Measurements from ENCODE around the gene ADAMTS17. TPM values are rescaled to one million over a fixed set of nuclear protein-coding genes. Genes with fewer than 3 reads are reported as not detected.

Gene ADAMTS17
- polyA plus RNA-seq, 2 of the 4 experiments (the other 2 are of a cell fraction): 0.05 TPM; not detected in 1

DNA sequence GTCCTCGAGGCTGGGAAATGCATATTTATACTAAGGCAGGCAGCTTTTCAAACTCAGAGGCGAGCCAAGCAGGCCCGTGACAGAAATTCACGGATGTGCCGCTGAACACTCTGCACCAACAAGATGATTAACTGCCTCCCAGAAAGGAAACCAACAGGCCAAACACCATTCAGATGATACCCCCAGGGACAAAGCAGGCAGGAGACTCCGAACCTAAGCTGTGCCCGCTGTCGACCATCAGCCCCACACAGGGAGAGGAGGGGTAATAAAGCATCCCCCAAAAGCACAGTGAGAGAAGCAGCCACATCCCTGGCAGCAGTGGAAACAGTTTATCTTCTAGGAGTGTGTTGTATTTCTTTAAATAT is 31.8 kb downstream of the ADAMTS17 start (continued):
- no peak for TF ChIP-seq SREBF2 (IDR thresholded peaks at IDR 0.05)
- no peak for TF ChIP-seq TFCP2L1 (CRISPR knock-in tag; IDR thresholded peaks at IDR 0.05)
- TF ChIP-seq, protein P1, sequence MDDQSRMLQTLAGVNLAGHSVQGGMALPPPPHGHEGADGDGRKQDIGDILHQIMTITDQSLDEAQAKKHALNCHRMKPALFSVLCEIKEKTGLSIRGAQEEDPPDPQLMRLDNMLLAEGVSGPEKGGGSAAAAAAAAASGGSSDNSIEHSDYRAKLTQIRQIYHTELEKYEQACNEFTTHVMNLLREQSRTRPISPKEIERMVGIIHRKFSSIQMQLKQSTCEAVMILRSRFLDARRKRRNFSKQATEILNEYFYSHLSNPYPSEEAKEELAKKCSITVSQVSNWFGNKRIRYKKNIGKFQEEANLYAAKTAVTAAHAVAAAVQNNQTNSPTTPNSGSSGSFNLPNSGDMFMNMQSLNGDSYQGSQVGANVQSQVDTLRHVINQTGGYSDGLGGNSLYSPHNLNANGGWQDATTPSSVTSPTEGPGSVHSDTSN (IDR thresholded peaks at IDR 0.05): no peak
- TF ChIP-seq POLR2A (IDR thresholded peaks at IDR 0.05; ENCODE audit: low read length): no peak
- TF ChIP-seq CHD4 (IDR thresholded peaks at IDR 0.05; ENCODE audit: borderline replicate concordance): no peak

DNA sequence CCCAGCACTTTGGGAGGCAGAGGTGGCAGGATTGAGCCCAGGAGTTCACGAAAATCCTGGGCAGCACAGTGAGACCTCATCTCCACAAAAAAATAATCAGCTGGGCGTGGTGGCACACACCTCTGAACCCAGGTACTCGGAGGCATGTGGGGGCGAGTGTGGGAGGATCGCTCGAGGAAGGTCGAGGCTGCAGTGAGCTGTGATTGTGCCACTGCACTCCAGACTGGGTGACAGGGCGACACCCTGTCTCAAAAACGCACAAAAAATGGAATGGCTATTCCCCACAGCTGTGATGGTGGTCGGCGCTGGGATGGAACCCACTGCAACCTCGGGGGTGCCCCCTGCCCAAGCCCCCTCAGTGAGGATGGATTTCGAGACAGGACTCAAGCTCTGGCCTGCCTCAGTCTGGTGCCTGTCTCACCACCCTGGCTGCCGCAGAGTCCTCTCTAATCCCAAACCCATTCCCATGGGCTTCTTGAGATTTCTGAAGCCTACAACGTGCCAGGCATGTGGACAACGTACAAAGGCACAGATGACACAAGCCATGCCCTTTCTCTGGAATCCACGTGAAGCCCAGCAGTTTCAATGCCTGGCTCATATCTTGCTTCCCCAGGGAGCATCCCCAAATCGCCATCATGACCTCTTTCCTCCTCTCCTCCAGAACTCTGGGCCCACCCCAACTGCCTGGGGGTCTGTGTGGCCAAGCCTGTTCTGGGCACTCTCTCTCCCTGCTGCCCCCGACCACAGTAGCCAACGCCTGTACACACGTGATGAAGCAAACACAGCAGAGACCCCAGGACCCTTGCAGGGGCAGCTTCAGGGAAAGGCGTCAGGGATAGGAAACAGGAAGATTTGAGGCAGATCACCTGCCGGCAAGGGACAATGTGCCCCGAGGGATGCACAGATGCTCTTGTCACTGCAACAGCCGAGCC is 32.4 kb downstream of the ADAMTS17 start:
- no peak for ATAC-seq
- ChIA-PET POLR2A (no interaction called here), CTCF (interaction anchor here (1.4 to 2.5 kb wide), 2 partner anchors 35 to 41 kb away, joined by 5 to 11 read pairs; no protein-coding TSS in a partner anchor)
- DNase-seq (ENCODE audit: low read depth in 1 of 2, low spot score in 1 of 2): no peak
- 9% methylated on average over 24 of the region's 25 CpGs for WGBS (ENCODE audit: missing lambda C conversion rate)
- Histone ChIP-seq H3K4me2 (no peak overlapping the region), H3K4me3 (no peak overlapping the region), H3K9me3 (no peaks in the 10 kb centered on the region), H3K4me1 (no peaks in the 10 kb centered on the region), H3K27ac (no peak overlapping the region)
- TF ChIP-seq, protein P2, sequence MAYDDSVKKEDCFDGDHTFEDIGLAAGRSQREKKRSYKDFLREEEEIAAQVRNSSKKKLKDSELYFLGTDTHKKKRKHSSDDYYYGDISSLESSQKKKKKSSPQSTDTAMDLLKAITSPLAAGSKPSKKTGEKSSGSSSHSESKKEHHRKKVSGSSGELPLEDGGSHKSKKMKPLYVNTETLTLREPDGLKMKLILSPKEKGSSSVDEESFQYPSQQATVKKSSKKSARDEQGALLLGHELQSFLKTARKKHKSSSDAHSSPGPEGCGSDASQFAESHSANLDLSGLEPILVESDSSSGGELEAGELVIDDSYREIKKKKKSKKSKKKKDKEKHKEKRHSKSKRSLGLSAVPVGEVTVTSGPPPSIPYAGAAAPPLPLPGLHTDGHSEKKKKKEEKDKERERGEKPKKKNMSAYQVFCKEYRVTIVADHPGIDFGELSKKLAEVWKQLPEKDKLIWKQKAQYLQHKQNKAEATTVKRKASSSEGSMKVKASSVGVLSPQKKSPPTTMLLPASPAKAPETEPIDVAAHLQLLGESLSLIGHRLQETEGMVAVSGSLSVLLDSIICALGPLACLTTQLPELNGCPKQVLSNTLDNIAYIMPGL (CRISPR knock-in tag; IDR thresholded peaks at IDR 0.05; ENCODE audit: borderline replicate concordance): no peak
- no peak for FAIRE-seq

DNA sequence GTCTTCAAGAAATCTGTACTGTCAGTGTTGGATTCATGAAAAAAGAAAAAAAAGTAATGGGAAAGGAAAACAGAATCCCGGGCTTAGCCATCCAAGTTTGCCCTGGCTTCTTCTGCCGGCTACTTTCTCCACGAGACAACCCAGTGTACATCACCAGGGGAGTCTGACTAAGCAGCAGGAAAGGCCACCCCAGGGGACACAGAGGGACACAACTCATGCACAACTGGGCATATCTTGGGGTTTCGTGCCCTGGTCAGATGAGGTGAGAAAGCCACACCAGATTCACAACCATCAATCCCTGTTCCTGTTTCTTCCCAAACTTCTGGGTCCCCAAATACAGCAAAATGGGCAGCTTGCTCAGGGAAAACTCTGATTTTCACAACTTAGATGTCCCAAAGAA is 33.2 kb downstream of the ADAMTS17 start:
- FAIRE-seq (no peak), ATAC-seq (no peak), DNase-seq (ENCODE audit: low read depth in 1 of 2, low spot score in 1 of 2) (no peak)
- ChIA-PET POLR2A (no interaction called here), CTCF (interaction anchor here (2.5 kb wide), 1 partner anchor 41 kb away, joined by 11 read pairs; no protein-coding TSS in a partner anchor)
- no peak overlapping the region for H3K4me2 ChIP-seq
- no peaks in the 10 kb centered on the region for H3K4me1 ChIP-seq
- H3K4me3 ChIP-seq: no peak overlapping the region
- no peaks in the 10 kb centered on the region; the same call in 2 of the 3 replicates for H3K9me3 ChIP-seq
- no peak for TF ChIP-seq EP300 (IDR thresholded peaks at IDR 0.05)
- no peak for TF ChIP-seq HOXB5 (CRISPR knock-in tag; IDR thresholded peaks at IDR 0.05)
- TF ChIP-seq MYC (IDR thresholded peaks at IDR 0.05; ENCODE audit: borderline replicate concordance, low read length): no peak
- TF ChIP-seq FOSL2 (IDR thresholded peaks at IDR 0.05): no peak
- no peak for TF ChIP-seq FOSL2 (CRISPR knock-in tag; IDR thresholded peaks at IDR 0.05)
- no peak for TF ChIP-seq EHMT2 (IDR thresholded peaks at IDR 0.05; ENCODE audit: low read depth)
- no peak for TF ChIP-seq TP53 (CRISPR knock-in tag; IDR thresholded peaks at IDR 0.05)
- no peak for TF ChIP-seq HOXB13 (CRISPR knock-in tag; IDR thresholded peaks at IDR 0.05; ENCODE audit: low read depth)
- TF ChIP-seq, protein P3, sequence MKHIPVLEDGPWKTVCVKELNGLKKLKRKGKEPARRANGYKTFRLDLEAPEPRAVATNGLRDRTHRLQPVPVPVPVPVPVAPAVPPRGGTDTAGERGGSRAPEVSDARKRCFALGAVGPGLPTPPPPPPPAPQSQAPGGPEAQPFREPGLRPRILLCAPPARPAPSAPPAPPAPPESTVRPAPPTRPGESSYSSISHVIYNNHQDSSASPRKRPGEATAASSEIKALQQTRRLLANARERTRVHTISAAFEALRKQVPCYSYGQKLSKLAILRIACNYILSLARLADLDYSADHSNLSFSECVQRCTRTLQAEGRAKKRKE (CRISPR knock-in tag; IDR thresholded peaks at IDR 0.05; ENCODE audit: low read depth): no peak
- TF ChIP-seq CBX2 (IDR thresholded peaks at IDR 0.05; ENCODE audit: borderline replicate concordance, low read depth): no peak
- TF ChIP-seq ESRRA (IDR thresholded peaks at IDR 0.05; ENCODE audit: borderline replicate concordance, low read length): no peak
- TF ChIP-seq, protein P4, sequence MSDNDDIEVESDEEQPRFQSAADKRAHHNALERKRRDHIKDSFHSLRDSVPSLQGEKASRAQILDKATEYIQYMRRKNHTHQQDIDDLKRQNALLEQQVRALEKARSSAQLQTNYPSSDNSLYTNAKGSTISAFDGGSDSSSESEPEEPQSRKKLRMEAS (IDR thresholded peaks at IDR 0.05): no peak
- no peak overlapping the region for H3K27ac ChIP-seq
- 18% methylated on average over 4 of the region's 4 CpGs for WGBS (ENCODE audit: missing lambda C conversion rate)

Measured in A549 (cell line).